GM19238 (cell line): Measurements from ENCODE around the gene CD70.
"Not testable (repeated sequence)": the region's sequence is repeated elsewhere in the genome, so short reads cannot be mapped to it uniquely, and the experiment has no call there.

Source experiments
- DNase-seq: peaks from one replicate; pipeline ENCODE4 v3.0.0; 2011; ENCODE audit warnings: low spot score; ENCODE audit not compliant: insufficient read length

The CD70 gene

GRCh38 chr19:6572217-6572616 lies 18.7 kb downstream of the CD70 start:
- DNase-seq: no peak

DNA sequence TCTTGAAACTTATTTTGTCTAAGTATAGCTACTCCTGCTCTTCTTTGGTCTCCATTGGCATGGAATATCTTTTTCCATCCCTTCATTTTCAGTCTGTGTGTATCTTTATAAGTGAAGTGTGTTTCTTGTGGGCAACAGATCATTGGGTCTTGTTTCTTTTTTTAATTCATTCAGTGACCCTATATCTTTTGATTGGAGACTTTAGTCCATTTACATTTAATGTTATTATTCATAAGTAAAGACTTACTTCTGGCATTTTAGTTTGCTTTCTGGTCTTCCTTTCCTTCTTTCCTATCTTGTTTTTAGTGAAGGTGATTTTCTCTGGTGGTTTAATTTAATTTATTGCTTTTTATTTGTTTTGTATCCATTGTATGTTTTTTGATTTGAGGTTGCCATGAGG lies 19.8 kb downstream of the CD70 start:
- no peak for DNase-seq

GRCh38 chr19:6570764-6571163 lies 20.2 kb downstream of the CD70 start:
- DNase-seq: no peak

- no peak for DNase-seq
These were observed 22.1 kb downstream of the CD70 start for GRCh38 chr19:6568816-6569215.

- DNase-seq: no peak
These were observed 22.9 kb downstream of the CD70 start for GRCh38 chr19:6568010-6568526.

DNA sequence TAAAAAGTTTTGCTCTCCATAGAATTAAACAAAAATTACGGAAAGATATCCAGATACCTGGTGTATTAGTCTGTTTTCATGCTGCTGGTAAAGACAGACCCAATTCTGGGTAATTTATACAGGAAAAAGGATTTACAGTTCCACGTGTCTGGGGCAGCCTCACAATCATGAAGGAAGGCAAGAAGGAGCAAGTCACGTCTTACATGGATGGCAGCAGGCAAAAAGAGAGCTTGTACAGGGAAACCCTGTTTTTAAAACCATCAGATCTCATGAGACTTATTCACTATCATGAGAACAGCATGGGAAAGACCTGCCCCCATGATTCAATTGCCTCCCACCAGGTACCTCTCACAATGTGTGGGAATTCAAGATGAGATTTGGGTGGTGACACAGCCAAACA lies 24.2 kb downstream of the CD70 start:
- DNase-seq: not testable (repeated sequence)

- no peak for DNase-seq
These were observed 26.6 kb downstream of the CD70 start for GRCh38 chr19:6564393-6564792.

GRCh38 chr19:6562437-6562836 lies 28.5 kb downstream of the CD70 start:
- DNase-seq: not testable (repeated sequence)

GRCh38 chr19:6556480-6557195 lies 34.3 kb downstream of the CD70 start:
- DNase-seq: no peak

DNA sequence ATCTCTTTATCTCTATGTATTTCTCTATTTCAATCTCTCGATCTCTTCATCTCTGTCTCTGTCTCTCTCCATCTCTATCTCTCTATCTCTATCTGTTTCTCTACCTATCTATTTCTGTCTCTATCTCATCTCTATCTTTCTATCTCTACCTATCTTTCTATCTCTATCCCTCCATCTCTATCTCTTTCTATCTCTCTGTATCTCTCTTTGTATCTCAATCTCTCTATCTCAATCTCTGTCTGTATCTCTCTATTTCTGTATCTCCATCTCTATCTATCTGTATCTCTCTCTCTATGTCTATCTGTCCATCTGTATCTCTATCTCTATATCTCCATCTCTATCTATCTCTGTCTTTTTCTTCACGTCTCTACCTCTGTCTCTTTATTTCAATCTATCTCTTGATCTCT lies 34.9 kb downstream of the CD70 start:
- DNase-seq: no peak

- peak; percentile 59 for DNase-seq
These were observed 39.1 kb downstream of the CD70 start for GRCh38 chr19:6551607-6552450.

DNA sequence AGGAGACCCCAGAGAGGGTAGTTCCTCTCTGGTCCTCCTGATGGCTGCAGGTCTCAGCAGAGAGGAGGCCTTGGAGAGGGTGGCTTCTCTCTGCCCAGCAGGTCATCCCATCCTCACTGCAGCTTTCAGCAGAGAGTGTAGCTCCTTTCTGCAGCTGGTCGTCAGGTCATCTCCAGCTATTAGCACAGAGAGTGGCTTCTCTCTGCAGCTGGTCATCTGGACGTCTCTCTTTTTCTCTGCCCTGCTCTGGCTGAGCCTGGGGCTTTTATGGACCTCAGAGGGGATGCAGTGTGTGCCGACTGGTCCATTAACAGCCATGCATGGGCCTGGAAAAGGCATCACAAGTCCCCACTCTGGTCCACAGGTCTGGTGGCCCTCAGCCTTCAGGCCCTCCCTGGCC lies 39.9 kb downstream of the CD70 start:
- DNase-seq: no peak

GRCh38 chr19:6550679-6551078 lies 40.3 kb downstream of the CD70 start:
- not testable (repeated sequence) for DNase-seq

DNA sequence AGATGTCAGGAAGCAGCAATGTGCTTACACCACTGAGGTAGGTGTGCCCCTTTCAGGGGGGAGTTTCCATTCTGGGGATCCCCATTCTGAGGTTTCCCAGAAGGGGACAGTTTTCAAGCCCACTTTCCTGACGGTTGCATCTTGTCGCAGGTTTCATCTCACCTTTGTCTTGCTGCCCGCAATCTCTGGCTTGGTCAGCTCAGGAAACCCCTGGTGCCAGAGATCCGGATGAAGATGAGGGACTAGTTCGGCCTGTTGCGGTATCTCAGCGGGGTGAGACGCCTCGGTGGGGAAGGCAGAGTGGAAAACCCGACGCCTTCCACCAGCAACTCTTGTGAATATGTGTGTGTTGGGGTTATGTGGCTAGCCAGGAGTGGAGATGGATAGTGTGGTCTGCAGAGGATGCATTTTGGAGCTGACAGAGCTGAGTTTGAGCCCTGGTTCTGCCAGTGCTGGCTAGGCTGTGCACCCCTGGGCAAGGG lies 47.0 kb downstream of the CD70 start:
- no peak for DNase-seq

DNA sequence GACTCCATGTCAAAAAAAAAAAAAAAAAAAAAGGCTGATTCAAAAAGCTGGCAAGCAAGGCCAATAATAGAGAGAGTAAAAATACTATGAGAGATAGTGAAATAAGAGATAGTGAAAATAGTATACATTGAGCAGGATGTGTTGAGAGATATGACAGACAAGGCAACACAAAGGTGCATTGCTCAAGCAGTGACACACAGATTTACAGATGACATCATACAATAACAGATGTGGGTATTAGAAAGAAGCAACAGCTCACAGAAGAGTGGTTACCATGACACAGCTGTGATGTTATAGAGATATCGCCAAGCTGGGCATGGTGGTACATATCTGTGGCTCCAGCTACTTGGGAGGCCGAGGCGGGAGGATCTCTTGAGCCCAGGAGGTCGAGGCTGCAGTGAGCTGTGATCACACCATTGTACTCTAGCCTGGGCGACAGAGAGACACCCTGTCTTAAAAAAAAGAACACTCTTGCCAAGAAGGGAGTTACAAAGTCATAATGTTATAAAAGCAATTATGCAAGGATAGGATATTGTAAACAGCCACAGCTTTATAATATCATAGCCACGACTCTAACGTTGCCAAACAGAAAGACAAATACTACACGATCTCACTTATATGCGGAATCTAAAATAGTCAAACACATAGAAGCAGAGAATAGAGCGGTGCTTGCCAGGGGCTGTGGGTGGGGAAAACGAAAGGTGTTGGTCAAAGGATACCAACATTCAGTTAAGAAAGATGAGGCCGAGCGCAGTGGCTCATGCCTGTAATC lies 49.8 kb downstream of the CD70 start:
- no peak for DNase-seq

GRCh38 chr19:6539514-6539913 lies 51.4 kb downstream of the CD70 start:
- DNase-seq: no peak
